Subcutaneous adipose tissue (tissue), 4 donors: Measurements from ENCODE around the gene ITSN2. TPM values are rescaled to one million over a fixed set of nuclear protein-coding genes. Genes with fewer than 3 reads are reported as not detected.

Experiments used
- small RNA-seq: library from RNA; depleted of rRNA; stranded (forward); fragments of <200 nt; gene quantifications from one replicate; pipeline ENCODE3, GENCODE V24; 2016
- total RNA-seq, 4 donors: library from RNA; depleted of rRNA; stranded (reverse); fragments of >200 nt; gene quantifications; one replicate each; pipeline ENCODE4 v1.1.0, GENCODE V29; 2016
- TF ChIP-seq, protein P1 (sequence below): fragments of 450-650 bp; IDR thresholded peaks from one replicate; pipeline ENCODE4 v1.5.1; 2016; ENCODE audit warnings: low read depth, mild to moderate bottlenecking, control low read depth, antibody characterized with exemption, moderate library complexity

ITSN2 gene
- total RNA-seq, 4 donors from 2014 or later, result 51.5 to 69.9 (median 61.9) TPM

GRCh38 chr2:24160761-24161160, 199.6 kb downstream of the ITSN2 start:
- TF ChIP-seq, protein P1, sequence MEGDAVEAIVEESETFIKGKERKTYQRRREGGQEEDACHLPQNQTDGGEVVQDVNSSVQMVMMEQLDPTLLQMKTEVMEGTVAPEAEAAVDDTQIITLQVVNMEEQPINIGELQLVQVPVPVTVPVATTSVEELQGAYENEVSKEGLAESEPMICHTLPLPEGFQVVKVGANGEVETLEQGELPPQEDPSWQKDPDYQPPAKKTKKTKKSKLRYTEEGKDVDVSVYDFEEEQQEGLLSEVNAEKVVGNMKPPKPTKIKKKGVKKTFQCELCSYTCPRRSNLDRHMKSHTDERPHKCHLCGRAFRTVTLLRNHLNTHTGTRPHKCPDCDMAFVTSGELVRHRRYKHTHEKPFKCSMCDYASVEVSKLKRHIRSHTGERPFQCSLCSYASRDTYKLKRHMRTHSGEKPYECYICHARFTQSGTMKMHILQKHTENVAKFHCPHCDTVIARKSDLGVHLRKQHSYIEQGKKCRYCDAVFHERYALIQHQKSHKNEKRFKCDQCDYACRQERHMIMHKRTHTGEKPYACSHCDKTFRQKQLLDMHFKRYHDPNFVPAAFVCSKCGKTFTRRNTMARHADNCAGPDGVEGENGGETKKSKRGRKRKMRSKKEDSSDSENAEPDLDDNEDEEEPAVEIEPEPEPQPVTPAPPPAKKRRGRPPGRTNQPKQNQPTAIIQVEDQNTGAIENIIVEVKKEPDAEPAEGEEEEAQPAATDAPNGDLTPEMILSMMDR, result no peak

DNA sequence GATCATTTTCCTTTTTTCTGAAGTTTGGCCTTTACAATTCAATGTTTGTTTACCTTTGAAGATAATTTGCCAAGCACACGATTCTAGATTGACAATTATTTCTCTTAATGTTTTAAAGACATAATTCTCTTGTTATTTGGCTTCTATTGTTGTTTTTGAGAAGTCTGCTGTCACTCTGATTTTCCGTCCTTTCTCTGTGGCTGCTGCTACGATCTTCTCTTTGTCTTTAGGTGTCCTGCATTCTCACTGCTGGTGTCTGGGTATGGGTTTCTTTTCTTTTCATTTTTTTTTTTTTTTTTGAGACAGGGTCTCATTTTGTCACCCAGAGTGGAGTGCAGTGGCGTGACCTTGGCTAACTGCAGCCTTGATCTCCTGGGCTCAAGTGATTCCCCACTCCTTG, 200.6 kb downstream of the ITSN2 start:
- TF ChIP-seq, protein P1, result no peak

DNA sequence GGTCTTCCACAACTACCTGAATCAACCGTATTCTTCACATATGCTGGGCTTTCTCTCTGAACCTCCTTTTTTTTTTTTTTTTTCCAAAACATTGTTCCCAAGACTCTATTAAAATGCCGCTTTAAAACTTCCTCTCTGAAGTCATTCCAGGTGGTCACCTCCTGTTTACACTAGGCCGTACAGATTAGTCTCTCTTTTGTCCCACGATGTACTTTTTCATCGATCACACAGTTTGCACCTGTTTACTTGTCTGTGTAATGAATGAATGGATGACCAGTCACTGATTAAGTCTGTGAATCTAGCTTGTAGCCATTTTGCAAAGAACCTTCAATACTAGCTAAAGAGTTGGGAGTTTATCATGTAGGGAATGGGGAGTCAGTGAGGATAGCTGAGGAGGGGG, 202.2 kb downstream of the ITSN2 start:
- TF ChIP-seq, protein P1, result no peak

GRCh38 chr2:24153478-24153877, 206.9 kb downstream of the ITSN2 start:
- TF ChIP-seq, protein P1, result no peak

Small RNA genes lying within 50 kb of the gene (small RNA-seq; reads per million reads assigned to genes)
- gene HMGN2P20, result not detected
- gene RF00602, result not detected

Other genes starting within 250 kb of the ITSN2 start
- gene PFN4, start 237.2 kb downstream of the ITSN2 start, total RNA-seq, result 1 to 10 TPM in 1 of 4 donors, under 1 TPM in 1, not detected in 2; 0.85 to 1.3 TPM
- gene FAM228B, start 237.1 kb downstream of the ITSN2 start, total RNA-seq, result 10 to 100 TPM; 27.1 to 43.0 (median 37.1) TPM
- gene FAM228A, start 185.5 kb downstream of the ITSN2 start, total RNA-seq, result 1 to 10 TPM; 1.0 to 8.2 (median 2.4) TPM
- gene NCOA1, start 130.7 kb upstream of the ITSN2 start, total RNA-seq, result 10 to 100 TPM; 48.2 to 84.6 (median 53.1) TPM